ENCODE results near the gene PEPD.

DNA sequence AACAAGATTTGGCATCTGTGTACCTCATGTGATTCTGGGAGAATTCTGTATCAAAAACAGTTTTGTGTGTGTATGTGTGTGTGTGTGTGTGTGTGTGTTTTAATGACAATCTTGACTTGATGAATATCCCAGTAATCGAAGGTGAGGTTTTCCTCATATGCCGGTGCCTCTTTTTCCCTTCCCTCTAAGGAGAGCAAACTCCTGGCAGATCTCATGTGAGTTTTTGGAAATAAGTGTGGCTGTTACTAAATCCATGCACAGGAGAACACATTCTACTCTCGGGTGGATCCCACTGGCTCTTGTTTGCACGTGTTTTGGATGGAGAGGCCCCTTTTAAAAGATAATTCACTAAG lies 177.0 kb downstream of the PEPD start:
- TF ChIP-seq, protein P1, sequence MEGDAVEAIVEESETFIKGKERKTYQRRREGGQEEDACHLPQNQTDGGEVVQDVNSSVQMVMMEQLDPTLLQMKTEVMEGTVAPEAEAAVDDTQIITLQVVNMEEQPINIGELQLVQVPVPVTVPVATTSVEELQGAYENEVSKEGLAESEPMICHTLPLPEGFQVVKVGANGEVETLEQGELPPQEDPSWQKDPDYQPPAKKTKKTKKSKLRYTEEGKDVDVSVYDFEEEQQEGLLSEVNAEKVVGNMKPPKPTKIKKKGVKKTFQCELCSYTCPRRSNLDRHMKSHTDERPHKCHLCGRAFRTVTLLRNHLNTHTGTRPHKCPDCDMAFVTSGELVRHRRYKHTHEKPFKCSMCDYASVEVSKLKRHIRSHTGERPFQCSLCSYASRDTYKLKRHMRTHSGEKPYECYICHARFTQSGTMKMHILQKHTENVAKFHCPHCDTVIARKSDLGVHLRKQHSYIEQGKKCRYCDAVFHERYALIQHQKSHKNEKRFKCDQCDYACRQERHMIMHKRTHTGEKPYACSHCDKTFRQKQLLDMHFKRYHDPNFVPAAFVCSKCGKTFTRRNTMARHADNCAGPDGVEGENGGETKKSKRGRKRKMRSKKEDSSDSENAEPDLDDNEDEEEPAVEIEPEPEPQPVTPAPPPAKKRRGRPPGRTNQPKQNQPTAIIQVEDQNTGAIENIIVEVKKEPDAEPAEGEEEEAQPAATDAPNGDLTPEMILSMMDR (IDR thresholded peaks at IDR 0.05; ENCODE audit: low read length), result no peak
- TF ChIP-seq EZH2 (IDR thresholded peaks at IDR 0.05; ENCODE audit: borderline replicate concordance, low read length), result no peak

Measured in OCI-LY1 (cell line).